EL (cell line): ENCODE measurements around the gene PDCD7.

ENCODE experiments used
- DNase-seq: peaks from one replicate; pipeline ENCODE4 v3.0.0-alpha.2; 2016

The PDCD7 gene

DNA sequence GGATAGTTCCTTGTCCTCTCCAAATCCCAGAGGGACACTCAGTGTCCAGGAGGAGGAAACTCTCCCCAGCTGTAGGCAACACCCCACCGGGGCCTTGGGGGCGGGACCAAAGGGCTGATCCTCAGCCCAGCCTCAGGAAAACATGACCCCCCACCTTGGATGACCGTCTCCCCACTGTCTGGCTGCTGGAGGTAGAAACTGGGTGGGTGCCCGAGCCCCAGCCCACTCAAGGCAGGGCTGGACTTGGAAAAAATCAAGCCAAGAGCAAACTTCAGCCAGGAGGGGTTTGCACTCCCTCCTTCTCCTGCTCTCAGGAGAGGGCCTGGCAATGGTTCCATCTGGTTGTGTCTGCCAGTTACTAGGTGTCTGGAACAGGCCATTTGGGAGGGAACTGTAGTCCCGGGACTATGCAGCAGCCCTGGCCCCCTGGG is 62.2 kb downstream of the PDCD7 start:
- DNase-seq = no peak

DNA sequence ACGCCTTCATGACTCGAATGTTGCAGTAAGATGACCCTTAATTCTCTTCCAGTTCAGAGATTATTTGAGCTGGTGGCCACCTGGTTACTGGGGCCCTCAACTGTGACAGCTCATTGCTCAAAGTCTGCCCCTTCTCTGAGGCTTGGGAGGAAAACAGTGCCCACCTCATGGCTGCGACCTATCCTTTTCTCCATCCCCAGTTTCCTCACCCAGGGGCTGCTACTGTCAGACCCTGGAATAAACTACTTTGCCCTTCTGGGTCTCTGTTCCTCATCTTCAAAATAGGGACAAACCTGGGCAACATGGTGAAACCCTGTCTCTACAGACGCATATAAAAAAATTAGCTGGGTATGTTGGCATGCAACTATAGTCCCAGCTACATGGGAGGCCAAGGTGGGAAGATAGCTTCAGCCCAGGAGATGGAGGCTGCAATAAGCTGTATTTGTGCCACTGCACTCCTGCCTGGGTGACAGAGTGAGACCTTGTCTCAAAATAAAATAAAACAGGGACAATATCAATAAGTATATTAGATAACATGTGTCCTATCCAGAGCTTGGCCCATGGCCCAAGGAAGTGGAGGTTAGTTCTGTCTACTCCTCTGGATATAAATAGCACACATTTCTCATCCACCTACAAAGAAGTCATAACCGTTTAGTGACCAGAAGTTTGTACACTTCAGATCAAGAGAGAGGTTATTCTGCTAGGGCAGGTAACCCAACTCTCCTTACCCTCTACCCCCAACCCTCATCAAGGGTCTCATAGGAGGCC is 63.6 kb downstream of the PDCD7 start:
- no peak for DNase-seq

- DNase-seq = peak; percentile 67
These were observed 64.4 kb downstream of the PDCD7 start for GRCh38 chr15:65069179-65069578.

DNA sequence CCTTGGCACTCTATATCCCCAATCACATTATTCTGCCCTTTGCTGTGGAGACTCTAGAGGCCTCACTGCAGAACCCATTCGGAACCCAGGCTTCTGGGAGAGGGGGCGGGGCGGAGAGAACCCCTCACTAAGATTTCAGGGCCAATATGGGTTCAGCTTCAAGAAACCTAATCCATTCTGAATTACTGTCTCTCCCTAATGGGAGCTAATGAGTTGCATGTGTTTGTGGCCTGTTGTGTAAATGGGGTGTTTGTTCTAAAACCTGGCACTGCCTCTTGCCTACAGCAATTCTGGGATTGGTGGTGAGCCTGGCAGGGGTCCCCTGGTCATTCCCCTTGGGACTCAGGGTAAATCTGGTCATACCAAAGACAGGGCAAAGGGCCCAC is 65.2 kb downstream of the PDCD7 start:
- DNase-seq = no peak

- DNase-seq = no peak
These were observed 65.8 kb downstream of the PDCD7 start, which contains the start of gene RASL12 for GRCh38 chr15:65067645-65068402. Gene RASL12 (minus strand): TSS chr15:65067991. CDS start chr15:65067835, 156 bp downstream.
